ENCODE results near the gene ATP2A2.
A peak's percentile ranks its signal among the peaks of the same experiment; 100 is the strongest.
"Not testable (repeated sequence)": the region's sequence is repeated elsewhere in the genome, so short reads cannot be mapped to it uniquely, and the experiment has no call there.

The ATP2A2 gene

DNA sequence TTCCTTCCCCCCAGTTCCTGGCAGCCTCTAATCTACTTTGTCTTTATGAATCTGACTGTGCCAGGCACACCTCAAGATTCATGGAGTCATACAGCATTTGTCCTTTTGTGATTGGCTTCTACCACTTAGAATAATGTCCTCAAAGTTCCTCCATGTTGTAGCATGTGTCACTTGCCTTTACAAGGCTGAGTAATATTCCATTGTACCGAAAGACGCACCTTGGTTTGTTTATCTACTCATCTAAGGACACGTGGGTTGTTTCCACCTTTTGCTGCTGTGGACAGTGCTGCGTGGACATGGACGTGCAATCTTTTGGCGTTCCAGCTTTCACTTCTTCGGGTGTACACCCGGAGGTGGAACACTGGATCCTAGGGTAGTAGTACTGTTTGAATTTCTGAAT is 88.9 kb downstream of the ATP2A2 start:
- DNase-seq (ENCODE audit: low spot score): no peak

DNA sequence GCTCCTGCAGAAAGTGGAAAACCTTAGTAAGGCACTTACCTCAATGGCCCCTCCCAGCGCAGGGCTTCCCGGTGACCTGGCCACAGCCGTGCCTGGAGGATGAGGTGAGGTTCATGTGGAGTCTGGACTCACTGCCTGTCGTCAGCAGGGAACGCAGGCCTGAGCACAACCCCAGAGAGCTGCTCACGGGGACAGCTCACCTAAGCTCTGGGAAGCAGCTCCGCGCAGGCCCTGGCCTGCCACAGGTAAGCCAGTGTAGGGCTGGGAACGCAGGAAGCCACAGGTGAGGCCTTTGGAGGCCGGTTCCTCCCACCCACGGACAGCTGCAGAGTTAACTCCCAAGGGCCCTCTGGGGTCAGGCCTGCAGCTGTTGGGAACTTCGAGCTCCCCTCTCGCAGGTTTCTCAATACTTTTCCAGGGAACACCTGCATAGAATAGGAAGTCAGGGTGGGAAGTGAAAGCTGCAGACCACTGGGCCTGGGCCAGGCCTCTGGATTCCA is 89.7 kb downstream of the ATP2A2 start:
- DNase-seq (ENCODE audit: low spot score): no peak

DNA sequence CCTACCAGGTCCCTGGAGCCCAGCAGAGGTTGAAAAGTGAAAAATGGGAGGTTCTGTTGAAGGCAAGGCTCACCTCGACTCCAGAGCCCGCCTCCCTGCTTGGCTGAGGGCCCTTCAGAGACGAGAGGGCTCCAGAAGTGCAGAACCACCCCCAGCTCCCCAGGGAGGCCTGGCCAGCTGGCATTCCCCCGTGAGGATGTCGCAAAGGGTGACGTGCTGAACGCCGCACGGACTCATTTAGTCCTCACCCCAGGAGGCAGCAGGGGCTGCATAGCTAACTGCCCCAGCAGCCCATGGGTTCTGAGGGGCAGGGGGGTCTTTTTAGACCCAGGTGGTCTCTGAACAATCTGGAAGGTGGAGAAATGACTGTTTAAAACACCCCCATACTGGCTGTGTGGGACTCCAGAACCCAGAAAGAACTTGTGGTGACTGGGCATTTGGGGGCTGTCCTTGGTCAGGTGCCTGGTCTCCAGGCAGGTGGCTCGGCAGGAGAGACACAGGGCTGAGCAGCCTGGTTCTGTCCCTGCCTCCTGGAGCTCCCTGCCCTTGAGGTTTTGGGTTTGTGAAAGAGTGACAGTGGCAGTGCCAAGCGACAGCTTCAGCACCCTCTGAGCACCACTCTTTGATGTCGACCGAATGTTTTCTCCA is 90.5 kb downstream of the ATP2A2 start:
- DNase-seq (ENCODE audit: low spot score): no peak

- no peak for DNase-seq (ENCODE audit: low spot score)
Measured at GRCh38 chr12:110372056-110372425, 91.0 kb downstream of the ATP2A2 start.

- no peak for DNase-seq (ENCODE audit: low spot score)
Measured at GRCh38 chr12:110373025-110373424, 92.0 kb downstream of the ATP2A2 start.

DNA sequence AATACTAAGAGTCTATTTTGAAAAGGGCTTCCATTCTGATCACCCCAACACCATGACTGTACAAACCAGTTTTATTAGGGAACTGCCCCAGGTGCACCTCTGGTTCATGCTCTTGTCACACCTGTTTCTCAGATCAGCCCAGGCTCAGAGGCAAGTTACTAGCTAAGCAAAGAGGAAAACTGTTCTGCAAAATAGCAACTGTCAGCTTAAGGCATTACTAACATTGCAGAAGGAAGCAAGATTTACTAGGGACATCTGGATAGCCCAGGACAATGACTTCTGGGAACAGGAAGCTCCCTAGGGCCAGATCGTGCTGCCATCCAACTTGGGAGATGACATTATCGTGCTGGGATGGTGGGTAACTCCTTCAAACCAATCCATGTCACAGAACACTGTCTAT is 92.4 kb downstream of the ATP2A2 start:
- no peak for DNase-seq (ENCODE audit: low spot score)

DNA sequence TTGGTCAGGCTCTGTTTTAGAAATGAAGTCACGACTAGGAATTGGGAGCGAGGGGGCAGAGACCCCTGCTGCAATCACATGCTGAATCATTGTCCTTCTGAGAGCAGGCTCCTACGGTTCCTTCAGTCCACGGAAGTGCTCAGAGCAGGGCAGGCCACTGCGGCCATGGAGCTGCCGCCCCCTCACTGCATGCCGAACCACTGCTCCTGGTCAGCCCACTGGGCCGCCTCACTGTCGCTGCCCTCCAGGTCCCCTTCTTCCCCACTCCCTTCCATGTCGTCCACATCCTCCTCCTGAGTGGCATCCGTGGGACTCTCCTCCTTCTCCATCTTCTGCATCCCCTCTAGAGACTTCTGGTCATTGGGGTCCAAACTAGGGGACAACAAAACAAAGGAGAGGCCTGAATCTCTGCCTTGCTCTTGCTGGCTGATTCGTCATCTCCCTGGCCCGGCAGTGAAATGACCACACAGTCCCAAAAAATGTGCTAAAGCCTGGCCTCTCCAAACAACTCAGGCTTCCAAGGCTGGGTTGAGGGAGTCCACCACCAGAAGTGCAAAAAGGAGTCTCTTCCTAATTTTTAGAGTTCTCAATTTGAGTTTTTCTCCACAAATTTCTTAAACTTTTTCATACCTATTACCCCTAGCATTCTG is 93.0 kb downstream of the ATP2A2 start:
- DNase-seq (ENCODE audit: low spot score): peak; percentile 60

DNA sequence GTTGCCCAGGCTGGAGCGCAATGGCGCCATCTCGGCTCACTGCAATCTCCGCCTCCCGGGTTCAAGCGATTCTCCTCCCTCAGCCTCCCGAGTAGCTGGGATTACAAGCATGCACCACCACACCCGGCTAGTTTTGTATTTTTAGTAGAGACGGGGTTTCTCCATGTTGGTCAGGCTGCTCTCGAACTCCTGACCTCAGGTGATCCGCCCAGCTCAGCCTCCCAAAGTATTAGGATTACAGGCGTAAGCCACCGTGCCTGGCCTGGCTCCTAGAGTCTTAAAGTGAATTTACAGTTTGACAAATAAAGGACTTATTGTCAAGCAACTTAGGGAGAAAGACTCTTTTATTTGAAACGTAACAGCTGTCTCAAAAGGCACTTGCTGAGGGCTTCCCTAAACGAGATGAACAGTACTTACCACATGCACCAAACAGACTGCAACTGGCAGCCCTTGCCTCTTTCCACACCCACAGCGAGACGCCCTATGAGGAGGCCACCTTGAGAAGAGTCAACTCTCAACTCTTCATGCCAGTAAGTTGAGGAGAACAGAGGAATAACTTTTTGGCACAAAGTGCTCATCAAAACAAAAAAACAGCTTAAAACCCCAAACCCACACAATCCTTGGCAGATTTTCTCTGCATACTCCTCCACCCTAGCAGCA is 97.2 kb downstream of the ATP2A2 start:
- DNase-seq (ENCODE audit: low spot score): not testable (repeated sequence)

DNA sequence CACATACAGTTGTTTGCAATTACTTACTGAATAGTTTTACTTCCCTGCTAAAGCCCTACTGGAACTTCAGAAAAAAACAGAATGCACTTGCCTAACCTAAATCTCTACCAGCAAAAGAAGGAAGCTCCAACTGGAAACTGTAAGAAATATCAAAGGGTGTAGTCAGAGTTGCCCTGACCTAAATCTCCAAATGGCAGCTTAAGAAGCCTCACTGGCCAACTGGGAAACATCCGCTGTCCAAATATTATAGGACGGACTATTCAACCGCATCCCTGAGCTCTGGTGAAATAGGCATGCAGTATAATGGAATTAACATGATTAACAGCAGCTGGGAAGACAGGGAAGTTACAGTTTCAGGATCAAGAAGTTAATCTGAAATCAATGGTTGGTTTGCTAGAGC is 98.2 kb downstream of the ATP2A2 start:
- no peak for DNase-seq (ENCODE audit: low spot score)

DNA sequence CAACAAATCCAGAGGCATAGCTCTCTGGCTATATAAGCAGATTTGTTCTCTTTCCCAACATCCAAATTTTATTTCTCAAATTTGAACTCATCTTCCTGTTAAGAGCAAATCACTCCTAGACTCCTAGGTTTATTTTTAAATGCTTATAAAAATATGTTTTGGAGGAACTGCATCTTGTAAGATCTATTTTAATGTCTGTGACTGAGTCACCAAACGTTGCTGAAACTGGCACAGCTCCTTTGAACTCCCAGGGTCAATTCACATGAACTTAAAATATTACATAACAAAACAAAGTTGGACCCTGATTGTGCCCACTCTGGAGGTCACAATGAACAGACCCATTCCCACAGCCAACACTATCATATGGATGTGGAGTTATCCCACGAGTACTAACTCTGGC is 98.6 kb downstream of the ATP2A2 start:
- DNase-seq (ENCODE audit: low spot score): no peak

GRCh38 chr12:110382683-110383082 is 101.6 kb downstream of the ATP2A2 start:
- DNase-seq (ENCODE audit: low spot score): no peak
